Measurements from ENCODE around the gene FRMPD2. TPM values are rescaled to one million over a fixed set of nuclear protein-coding genes. Genes with fewer than 3 reads are reported as not detected.

The FRMPD2 gene
- total RNA-seq, 2 donors from 2014 or later, result not detected

Other genes starting within 250 kb of the FRMPD2 start
- 10 to 100 TPM; 43.1 to 79.9 TPM for gene MAPK8, start 32.0 kb upstream of the FRMPD2 start, total RNA-seq